ENCODE data around the gene DPP9. TPM values are rescaled to one million over a fixed set of nuclear protein-coding genes. Genes with fewer than 3 reads are reported as not detected.
A peak's percentile ranks its signal among the peaks of the same experiment; 100 is the strongest.

Gene DPP9
- total and polyA plus RNA-seq, 2 donors = 13.6 to 37.3 TPM

- DNase-seq (ENCODE audit: extremely low spot score) = no peak
- Histone ChIP-seq H3K27ac (ENCODE audit: low read depth) (no peak overlapping the region), H3K4me1 (ENCODE audit: insufficient read depth) (no peaks in the 10 kb centered on the region), H3K36me3 (ENCODE audit: insufficient read depth) (no peaks in the 10 kb centered on the region), H3K4me3 (ENCODE audit: low read depth, low read length) (no peak overlapping the region)
- WGBS = 88% methylated on average over 6 of the region's 6 CpGs
Observed at GRCh38 chr19:4642625-4643024, 81.0 kb downstream of the DPP9 start.

DNA sequence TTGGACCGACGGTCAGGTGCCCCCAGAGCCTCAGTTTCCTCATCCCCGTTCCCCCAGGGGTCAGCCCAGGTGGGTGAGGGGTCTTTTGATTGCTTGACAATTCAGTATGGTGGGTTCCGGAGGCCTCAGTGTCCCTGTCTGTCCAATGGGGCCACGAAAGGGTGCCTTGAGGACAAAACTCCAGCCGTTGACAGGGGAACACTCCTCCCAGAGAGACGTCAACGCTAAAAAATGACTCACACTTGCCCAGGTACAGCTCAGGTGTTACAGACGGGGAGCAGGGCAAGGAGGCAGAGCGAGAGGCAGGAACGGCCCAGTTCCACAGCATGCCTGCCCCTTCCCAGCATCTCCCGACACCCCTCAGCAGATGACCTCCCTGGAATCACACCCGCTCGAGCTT lies 82.5 kb downstream of the DPP9 start:
- WGBS = 89% methylated on average over 14 of the region's 14 CpGs
- Histone ChIP-seq H3K27ac (ENCODE audit: low read depth) (no peak overlapping the region), H3K36me3 (ENCODE audit: insufficient read depth) (no peaks in the 10 kb centered on the region), H3K4me3 (ENCODE audit: low read depth, low read length) (no peak overlapping the region), H3K4me1 (ENCODE audit: insufficient read depth) (no peaks in the 10 kb centered on the region)
- no peak for DNase-seq (ENCODE audit: extremely low spot score)

DNA sequence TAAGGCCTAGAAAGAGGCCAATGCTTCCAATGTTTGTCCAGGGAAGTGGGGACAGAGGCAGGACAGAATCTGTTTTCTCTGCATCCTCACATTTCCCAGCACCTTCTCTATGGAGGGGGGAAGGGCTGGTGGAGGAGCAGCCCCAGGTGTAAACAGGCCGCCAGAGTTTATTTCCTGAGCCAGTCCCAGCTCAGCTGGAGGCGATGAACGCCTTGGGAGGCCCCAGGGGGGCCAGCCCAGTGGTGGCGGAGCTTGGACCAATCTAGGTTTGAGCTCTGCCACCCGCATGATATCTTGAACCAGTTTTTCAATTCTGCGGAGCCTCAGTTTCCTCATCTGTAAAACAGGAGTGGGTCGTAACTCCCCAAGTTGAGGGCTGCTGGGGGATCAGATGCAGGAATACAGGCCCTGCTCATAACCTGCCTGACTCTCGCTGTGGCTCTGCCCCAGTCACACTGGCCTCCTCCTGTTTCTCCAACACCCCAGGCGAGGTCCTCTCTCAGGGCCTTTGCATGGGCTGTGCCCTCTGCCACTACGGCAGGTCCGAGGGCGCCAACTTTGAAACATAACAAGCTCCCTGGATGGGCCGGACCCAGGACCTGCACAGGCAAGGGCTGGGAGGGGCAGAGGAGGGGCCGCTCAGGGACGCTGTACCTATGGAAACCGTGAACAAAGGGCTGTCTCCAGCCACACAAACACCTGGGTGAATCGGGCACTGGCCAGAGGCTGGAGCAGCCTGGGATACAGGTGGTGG lies 83.2 kb downstream of the DPP9 start:
- no peak for DNase-seq (ENCODE audit: extremely low spot score)
- H3K4me3 ChIP-seq (ENCODE audit: low read depth, low read length) = peak overlapping the region; percentile 58
- H3K4me1 ChIP-seq (ENCODE audit: insufficient read depth) = no peaks in the 10 kb centered on the region
- no peak overlapping the region for H3K27ac ChIP-seq (ENCODE audit: low read depth)
- H3K36me3 ChIP-seq (ENCODE audit: insufficient read depth) = no peaks in the 10 kb centered on the region
- WGBS = 74% methylated on average over 17 of the region's 17 CpGs

DNA sequence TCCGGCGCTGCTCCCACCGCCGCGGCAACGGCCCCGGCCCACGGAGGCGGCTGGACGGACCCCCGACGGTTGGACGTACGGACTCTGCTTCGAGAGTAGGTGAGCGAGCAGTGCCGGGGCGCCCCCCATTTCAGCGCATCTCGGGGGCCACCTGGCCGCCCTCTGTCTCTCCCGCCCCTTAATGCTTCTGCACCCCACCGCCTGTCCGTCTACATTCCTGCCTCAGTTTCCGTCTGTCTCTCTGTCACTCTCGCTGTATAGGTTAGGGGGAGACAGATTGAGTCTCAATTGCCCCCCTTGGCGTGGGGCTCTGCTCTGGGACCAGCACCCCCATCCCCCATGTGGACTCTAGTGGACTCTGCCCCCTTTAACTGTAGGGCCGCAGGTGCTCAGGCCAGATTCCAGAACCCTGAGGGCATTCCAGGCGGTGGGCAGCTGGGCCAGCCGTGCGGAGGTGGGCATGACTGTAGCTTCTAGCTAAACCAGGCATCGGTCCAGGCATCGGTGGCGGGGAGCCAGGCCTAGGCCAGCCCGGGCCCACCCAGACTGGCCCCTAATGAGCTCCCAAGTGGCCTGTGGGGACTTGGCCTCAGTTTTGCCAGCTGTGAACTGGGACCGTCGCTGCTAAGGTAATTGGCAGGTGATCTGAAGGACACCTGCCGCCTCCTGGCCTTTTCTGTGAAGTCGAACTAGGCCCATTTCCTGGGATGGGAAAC lies 84.0 kb downstream of the DPP9 start:
- DNase-seq (ENCODE audit: extremely low spot score) = no peak
- peak overlapping the region; percentile 58 for H3K4me3 ChIP-seq (ENCODE audit: low read depth, low read length)
- no peak overlapping the region for H3K27ac ChIP-seq (ENCODE audit: low read depth)
- no peaks in the 10 kb centered on the region for H3K4me1 ChIP-seq (ENCODE audit: insufficient read depth)
- no peaks in the 10 kb centered on the region for H3K36me3 ChIP-seq (ENCODE audit: insufficient read depth)
- WGBS = 12% methylated on average over 38 of the region's 39 CpGs

- peak; percentile 86 for DNase-seq (ENCODE audit: extremely low spot score)
- 3% methylated on average over 49 of the region's 49 CpGs for WGBS
- H3K36me3 ChIP-seq (ENCODE audit: insufficient read depth) = no peaks in the 10 kb centered on the region
- H3K4me1 ChIP-seq (ENCODE audit: insufficient read depth) = no peaks in the 10 kb centered on the region
- H3K4me3 ChIP-seq (ENCODE audit: low read depth, low read length) = peak within 1 kb of the TSS; percentile 58
- peak within 1 kb of the TSS; percentile 33 for H3K27ac ChIP-seq (ENCODE audit: low read depth)
Observed at GRCh38 chr19:4638828-4639530, 84.7 kb downstream of the DPP9 start, which contains the start of gene TNFAIP8L1. TSS of gene TNFAIP8L1 (plus strand) at chr19:4639516. CDS start at chr19:4651870, 12,354 bp downstream.

GRCh38 chr19:4638317-4638716 lies 85.3 kb downstream of the DPP9 start:
- Histone ChIP-seq H3K4me1 (ENCODE audit: insufficient read depth) (no peaks in the 10 kb centered on the region), H3K27ac (ENCODE audit: low read depth) (no peak overlapping the region), H3K36me3 (ENCODE audit: insufficient read depth) (no peaks in the 10 kb centered on the region), H3K4me3 (ENCODE audit: low read depth, low read length) (no peak overlapping the region)
- no peak for DNase-seq (ENCODE audit: extremely low spot score)
- WGBS = 80% methylated on average over 11 of the region's 11 CpGs

DNA sequence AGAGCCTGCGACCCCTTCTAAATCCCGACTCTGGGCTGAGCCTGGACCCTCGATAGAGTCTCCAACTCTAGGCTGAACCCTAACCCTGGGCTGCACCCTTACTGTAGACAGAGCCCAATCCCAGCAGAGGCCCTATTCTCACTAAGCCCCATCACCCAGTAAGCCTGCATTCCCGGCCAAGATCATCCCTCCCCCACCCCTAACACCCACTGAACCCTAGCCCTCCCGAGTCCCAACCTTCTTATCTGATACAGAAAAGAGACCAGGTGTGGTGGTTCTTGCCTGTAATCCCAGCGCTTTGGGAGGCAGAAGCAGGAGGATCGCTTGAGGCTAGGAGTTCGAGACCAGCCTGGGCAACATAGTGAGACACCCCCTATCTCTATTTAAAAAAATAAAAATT lies 86.9 kb downstream of the DPP9 start:
- 61% methylated on average over 8 of the region's 8 CpGs for whole genome bisulfite sequencing

GRCh38 chr19:4636151-4636717 lies 87.4 kb downstream of the DPP9 start:
- Histone ChIP-seq H3K36me3 (ENCODE audit: insufficient read depth) (no peaks in the 10 kb centered on the region), H3K4me1 (ENCODE audit: insufficient read depth) (no peaks in the 10 kb centered on the region), H3K27ac (ENCODE audit: low read depth) (no peak overlapping the region), H3K4me3 (ENCODE audit: low read depth, low read length) (peak overlapping the region; percentile 47)
- DNase-seq (ENCODE audit: extremely low spot score) = no peak
- WGBS = under 1% methylated on average over 43 of the region's 43 CpGs

More for the DNA sequence above, 86.9 kb downstream of the DPP9 start:
- Histone ChIP-seq H3K4me3 (ENCODE audit: low read depth, low read length) (no peak overlapping the region), H3K4me1 (ENCODE audit: insufficient read depth) (no peaks in the 10 kb centered on the region), H3K36me3 (ENCODE audit: insufficient read depth) (no peaks in the 10 kb centered on the region), H3K27ac (ENCODE audit: low read depth) (no peak overlapping the region)
- DNase-seq (ENCODE audit: extremely low spot score) = no peak

DNA sequence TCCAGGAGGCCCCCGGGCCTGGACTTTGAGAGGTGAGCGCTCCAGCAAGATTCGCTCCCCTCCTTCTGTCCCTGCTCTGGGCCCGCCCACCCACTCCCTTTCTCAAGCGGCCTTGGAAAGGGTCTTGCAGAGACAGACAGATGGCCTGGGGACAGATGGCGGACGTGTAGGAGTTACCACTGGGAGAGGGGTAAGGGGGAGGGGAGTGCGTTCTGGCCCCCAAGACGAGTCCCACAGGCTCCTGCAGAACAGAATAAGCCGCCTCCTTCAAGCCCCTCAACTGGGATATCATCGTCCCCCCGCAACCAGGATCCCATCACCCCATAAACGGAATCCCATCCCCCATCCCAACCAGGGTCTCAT lies 87.9 kb downstream of the DPP9 start:
- Histone ChIP-seq H3K4me3 (ENCODE audit: low read depth, low read length) (peak overlapping the region; percentile 47), H3K36me3 (ENCODE audit: insufficient read depth) (no peaks in the 10 kb centered on the region), H3K27ac (ENCODE audit: low read depth) (no peak overlapping the region), H3K4me1 (ENCODE audit: insufficient read depth) (no peaks in the 10 kb centered on the region)
- WGBS = 29% methylated on average over 13 of the region's 13 CpGs
- no peak for DNase-seq (ENCODE audit: extremely low spot score)

GRCh38 chr19:4633140-4633967 lies 90.3 kb downstream of the DPP9 start:
- no peak for DNase-seq (ENCODE audit: extremely low spot score)

More at GRCh38 chr19:4633140-4633967, 90.3 kb downstream of the DPP9 start:
- Histone ChIP-seq H3K4me1 (ENCODE audit: insufficient read depth) (no peaks in the 10 kb centered on the region), H3K4me3 (ENCODE audit: low read depth, low read length) (no peak overlapping the region), H3K27ac (ENCODE audit: low read depth) (no peak overlapping the region), H3K36me3 (ENCODE audit: insufficient read depth) (no peaks in the 10 kb centered on the region)
- 47% methylated on average over 14 of the region's 14 CpGs for WGBS
